A673 (cell line): ENCODE data around the gene GALM.

Source experiments
- EZH2 ChIP-seq: fragments of 200-600 bp; sonication (generic); IDR thresholded peaks from 2 replicates; pipeline ENCODE4 v1.6.1; 2017; ENCODE audit warnings: borderline replicate concordance, low read depth, mild to moderate bottlenecking, mixed read lengths, antibody characterized with exemption, low read length; ENCODE audit not compliant: poor library complexity, severe bottlenecking
- TF ChIP-seq, protein P1 (sequence below): fragments of 300-800, 200-600 bp; sonication (generic); conservative IDR thresholded peaks from 2 replicates; pipeline ENCODE4 v1.5.1; 2017; ENCODE audit warnings: low read depth, mild to moderate bottlenecking, antibody characterized with exemption, low read length, moderate library complexity, mixed read lengths

GRCh38 chr2:38658613-38659012, 7.3 kb upstream of the GALM start:
- TF ChIP-seq, protein P1, sequence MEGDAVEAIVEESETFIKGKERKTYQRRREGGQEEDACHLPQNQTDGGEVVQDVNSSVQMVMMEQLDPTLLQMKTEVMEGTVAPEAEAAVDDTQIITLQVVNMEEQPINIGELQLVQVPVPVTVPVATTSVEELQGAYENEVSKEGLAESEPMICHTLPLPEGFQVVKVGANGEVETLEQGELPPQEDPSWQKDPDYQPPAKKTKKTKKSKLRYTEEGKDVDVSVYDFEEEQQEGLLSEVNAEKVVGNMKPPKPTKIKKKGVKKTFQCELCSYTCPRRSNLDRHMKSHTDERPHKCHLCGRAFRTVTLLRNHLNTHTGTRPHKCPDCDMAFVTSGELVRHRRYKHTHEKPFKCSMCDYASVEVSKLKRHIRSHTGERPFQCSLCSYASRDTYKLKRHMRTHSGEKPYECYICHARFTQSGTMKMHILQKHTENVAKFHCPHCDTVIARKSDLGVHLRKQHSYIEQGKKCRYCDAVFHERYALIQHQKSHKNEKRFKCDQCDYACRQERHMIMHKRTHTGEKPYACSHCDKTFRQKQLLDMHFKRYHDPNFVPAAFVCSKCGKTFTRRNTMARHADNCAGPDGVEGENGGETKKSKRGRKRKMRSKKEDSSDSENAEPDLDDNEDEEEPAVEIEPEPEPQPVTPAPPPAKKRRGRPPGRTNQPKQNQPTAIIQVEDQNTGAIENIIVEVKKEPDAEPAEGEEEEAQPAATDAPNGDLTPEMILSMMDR: no peak
- no peak for TF ChIP-seq EZH2
